ENCODE results near the gene AGT.

- TF ChIP-seq SP1 (IDR thresholded peaks at IDR 0.05) (no peak), BHLHE40 (IDR thresholded peaks at IDR 0.05; ENCODE audit: borderline replicate concordance) (no peak), ZNF384 (IDR thresholded peaks at IDR 0.05) (no peak), FOXK2 (IDR thresholded peaks at IDR 0.05) (no peak), HDGF (IDR thresholded peaks at IDR 0.05; ENCODE audit: borderline replicate concordance) (no peak), TARDBP (IDR thresholded peaks at IDR 0.05) (no peak), SUZ12 (IDR thresholded peaks at IDR 0.05) (no peak), ARNT (IDR thresholded peaks at IDR 0.05) (no peak), NFRKB (IDR thresholded peaks at IDR 0.05) (no peak), FOXM1 (IDR thresholded peaks at IDR 0.05; ENCODE audit: borderline replicate concordance) (no peak), FOXA1 (IDR thresholded peaks at IDR 0.05) (no peak)
Measured at GRCh38 chr1:230704830-230705229, 9.1 kb downstream of the AGT start.

Measured in HEK293T (cell line).